ENCODE measurements around the gene DDX10. TPM values are rescaled to one million over a fixed set of nuclear protein-coding genes. Genes with fewer than 3 reads are reported as not detected.

The DDX10 gene
- total RNA-seq, 1 experiment from 2014 or later, result 72.2 TPM

- Histone ChIP-seq H3K9me3 (ENCODE audit: low read depth, low read length, poor library complexity, severe bottlenecking) (no peaks in the 10 kb centered on the region), H3K36me3 (ENCODE audit: insufficient read depth, low read length, poor library complexity, severe bottlenecking) (no peaks in the 10 kb centered on the region), H3K27ac (ENCODE audit: low read depth, low read length, poor library complexity, severe bottlenecking) (peak overlapping the region; percentile 71), H3K4me1 (ENCODE audit: insufficient read depth, low read length, poor library complexity, severe bottlenecking) (peaks cover 38% of the 10 kb centered on the region), H3K4me3 (ENCODE audit: low read depth, low read length, poor library complexity, severe bottlenecking) (no peak overlapping the region), H3K27me3 (replicated peaks; ENCODE audit: insufficient read depth, low read depth, low read length, poor library complexity) (no peaks in the 10 kb centered on the region)
- ChIA-PET CTCF (no interaction called here), POLR2A (ENCODE audit: low non-redundant PET) (no interaction called here)
- no TSS peak for BruUV-seq (replicated peaks)
- peak; percentile 77 for DNase-seq (ENCODE audit: low spot score)
- intact Hi-C loops (cut with micrococcal nuclease; ENCODE audit: unreplicated experiment), result no loop called here
- no peak for TF ChIP-seq CTCF (conservative IDR thresholded peaks at IDR 0.05; ENCODE audit: low read depth, low read length)
- no peak for TF ChIP-seq EZH2 (IDR thresholded peaks at IDR 0.05; ENCODE audit: borderline replicate concordance, low read depth, low read length, poor library complexity, severe bottlenecking)
These were observed 241.5 kb downstream of the DDX10 start for GRCh38 chr11:108906329-108906728.

GRCh38 chr11:108906826-108907225 lies 242.0 kb downstream of the DDX10 start:
- Histone ChIP-seq H3K36me3 (ENCODE audit: insufficient read depth, low read length, poor library complexity, severe bottlenecking) (no peaks in the 10 kb centered on the region), H3K27me3 (replicated peaks; ENCODE audit: insufficient read depth, low read depth, low read length, poor library complexity) (no peaks in the 10 kb centered on the region), H3K27ac (ENCODE audit: low read depth, low read length, poor library complexity, severe bottlenecking) (peak overlapping the region; percentile 71), H3K9me3 (ENCODE audit: low read depth, low read length, poor library complexity, severe bottlenecking) (no peaks in the 10 kb centered on the region), H3K4me3 (ENCODE audit: low read depth, low read length, poor library complexity, severe bottlenecking) (no peak overlapping the region), H3K4me1 (ENCODE audit: insufficient read depth, low read length, poor library complexity, severe bottlenecking) (peaks cover 33% of the 10 kb centered on the region)
- intact Hi-C loops (cut with micrococcal nuclease; ENCODE audit: unreplicated experiment), result no loop called here
- no peak for TF ChIP-seq CTCF (conservative IDR thresholded peaks at IDR 0.05; ENCODE audit: low read depth, low read length)
- no peak for TF ChIP-seq EZH2 (IDR thresholded peaks at IDR 0.05; ENCODE audit: borderline replicate concordance, low read depth, low read length, poor library complexity, severe bottlenecking)
- peak; percentile 95 for DNase-seq (ENCODE audit: low spot score)
- POLR2A ChIA-PET (ENCODE audit: low non-redundant PET), result no interaction called here
- BruUV-seq (replicated peaks), result no TSS peak
- CTCF ChIA-PET, result no interaction called here

GRCh38 chr11:108909041-108909440 lies 244.2 kb downstream of the DDX10 start:
- intact Hi-C loops (cut with micrococcal nuclease; ENCODE audit: unreplicated experiment), result no loop called here
- BruUV-seq (replicated peaks), result no TSS peak
- Histone ChIP-seq H3K36me3 (ENCODE audit: insufficient read depth, low read length, poor library complexity, severe bottlenecking) (no peaks in the 10 kb centered on the region), H3K27ac (ENCODE audit: low read depth, low read length, poor library complexity, severe bottlenecking) (no peak overlapping the region), H3K9me3 (ENCODE audit: low read depth, low read length, poor library complexity, severe bottlenecking) (no peaks in the 10 kb centered on the region), H3K4me1 (ENCODE audit: insufficient read depth, low read length, poor library complexity, severe bottlenecking) (peaks cover 27% of the 10 kb centered on the region), H3K4me3 (ENCODE audit: low read depth, low read length, poor library complexity, severe bottlenecking) (no peak overlapping the region), H3K27me3 (replicated peaks; ENCODE audit: insufficient read depth, low read depth, low read length, poor library complexity) (no peaks in the 10 kb centered on the region)
- TF ChIP-seq CTCF (conservative IDR thresholded peaks at IDR 0.05; ENCODE audit: low read depth, low read length), result no peak
- TF ChIP-seq EZH2 (IDR thresholded peaks at IDR 0.05; ENCODE audit: borderline replicate concordance, low read depth, low read length, poor library complexity, severe bottlenecking), result no peak
- POLR2A ChIA-PET (ENCODE audit: low non-redundant PET), result no interaction called here
- CTCF ChIA-PET, result no interaction called here
- no peak for DNase-seq (ENCODE audit: low spot score)

Data from A673 (cell line).